Measurements from ENCODE around the gene PLK1. TPM values are rescaled to one million over a fixed set of nuclear protein-coding genes. Genes with fewer than 3 reads are reported as not detected.

The PLK1 gene
- total RNA-seq, 1 donor from 2014 or later, result 2.3 TPM

GRCh38 chr16:23683487-23683886 lies 4.8 kb downstream of the PLK1 start:
- no peak overlapping the region for H3K27ac ChIP-seq
- H3K9me3 ChIP-seq, result no peaks in the 10 kb centered on the region
- peaks cover 9% of the 10 kb centered on the region for H3K4me1 ChIP-seq
- H3K27me3 ChIP-seq (ENCODE audit: low read depth), result no peaks in the 10 kb centered on the region
- DNase-seq (no peak), ATAC-seq (no peak)
- H3K36me3 ChIP-seq, result peaks cover 52% of the 10 kb centered on the region
- no peak for TF ChIP-seq CTCF (IDR thresholded peaks at IDR 0.05)
- no peak overlapping the region for H3K4me3 ChIP-seq
- intact Hi-C loops (cut with DNase I), result no loop called here

GRCh38 chr16:23687034-23687808 lies 8.5 kb downstream of the PLK1 start:
- Histone ChIP-seq H3K4me3 (no peak overlapping the region), H3K27ac (no peak overlapping the region), H3K27me3 (ENCODE audit: low read depth) (no peaks in the 10 kb centered on the region), H3K36me3 (peaks cover 69% of the 10 kb centered on the region), H3K9me3 (no peaks in the 10 kb centered on the region), H3K4me1 (no peaks in the 10 kb centered on the region)
- intact Hi-C loops (cut with DNase I), result no loop called here
- no peak for TF ChIP-seq CTCF (IDR thresholded peaks at IDR 0.05)
- DNase-seq, result no peak
- no peak for ATAC-seq

GRCh38 chr16:23689442-23690187 lies 10.9 kb downstream of the PLK1 start:
- ATAC-seq (no peak), DNase-seq (no peak)
- TF ChIP-seq CTCF (IDR thresholded peaks at IDR 0.05), result no peak
- intact Hi-C loops (cut with DNase I), result no loop called here
- Histone ChIP-seq H3K27me3 (ENCODE audit: low read depth) (no peaks in the 10 kb centered on the region), H3K27ac (no peak overlapping the region), H3K9me3 (no peaks in the 10 kb centered on the region), H3K4me1 (no peaks in the 10 kb centered on the region), H3K4me3 (no peak overlapping the region), H3K36me3 (peaks cover 51% of the 10 kb centered on the region)

GRCh38 chr16:23690771-23691482 lies 12.2 kb downstream of the PLK1 start:
- no peak for TF ChIP-seq CTCF (IDR thresholded peaks at IDR 0.05)
- peaks cover 47% of the 10 kb centered on the region for H3K36me3 ChIP-seq
- peak in 1 of 2 donors; percentile 7 for ATAC-seq
- no peaks in the 10 kb centered on the region for H3K9me3 ChIP-seq
- H3K4me3 ChIP-seq, result no peak overlapping the region
- intact Hi-C loops (cut with DNase I), result no loop called here
- no peaks in the 10 kb centered on the region for H3K4me1 ChIP-seq
- H3K27me3 ChIP-seq (ENCODE audit: low read depth), result no peaks in the 10 kb centered on the region
- DNase-seq, result no peak
- H3K27ac ChIP-seq, result no peak overlapping the region

GRCh38 chr16:23691483-23692189 lies 12.9 kb downstream of the PLK1 start:
- no peaks in the 10 kb centered on the region for H3K9me3 ChIP-seq
- peaks cover 47% of the 10 kb centered on the region for H3K36me3 ChIP-seq
- H3K4me3 ChIP-seq, result no peak overlapping the region
- no peaks in the 10 kb centered on the region for H3K4me1 ChIP-seq
- no peaks in the 10 kb centered on the region for H3K27me3 ChIP-seq (ENCODE audit: low read depth)
- H3K27ac ChIP-seq, result no peak overlapping the region
- ATAC-seq, result no peak
- TF ChIP-seq CTCF (IDR thresholded peaks at IDR 0.05), result no peak
- DNase-seq, result no peak
- intact Hi-C loops (cut with DNase I), result no loop called here

Measured in lower lobe of right lung (tissue), 2 donors.